Endothelial cell of umbilical vein (primary cell): ENCODE results near the gene COL5A1. TPM values are rescaled to one million over a fixed set of nuclear protein-coding genes. Genes with fewer than 3 reads are reported as not detected.

Source experiments
- BruUV-seq: library from RNA; stranded (reverse); fragments of 400-500 nt; replicated peaks from 2 replicates; lab custom pipeline; 2021; lab: Mats Ljungman, UMichigan
- CTCF ChIA-PET: fragments of 300-600, 350-600 bp; sonication (Branson Sonifier 250); formaldehyde crosslinking; loops from one replicate; lab custom pipeline; 2021; ENCODE audit warnings: antibody characterized with exemption, inconsistent platforms; lab: Charles Lee
- POLR2A ChIA-PET: fragments of 300-600, 350-600 bp; sonication (Branson Sonifier 250); formaldehyde crosslinking; loops from one replicate; lab custom pipeline; 2021; ENCODE audit warnings: antibody characterized with exemption, inconsistent platforms; lab: Charles Lee
- DNase-seq: peaks from one replicate; pipeline ENCODE4 v3.0.0-alpha.2; 2011; ENCODE audit warnings: low read depth, low spot score
- FAIRE-seq: peaks from 2 replicates; lab custom pipeline; 2011; peaks lifted over from hg19 to GRCh38; lab: Jason Lieb, UNC
- H2AFZ ChIP-seq: 2 replicates; pipeline ENCODE4 v1.6.0; 2012; ENCODE audit warnings: low read depth, low read length, control low read depth, inconsistent platforms
- H3K27ac ChIP-seq: 2 replicates; pipeline ENCODE4 v1.5.1; 2011; ENCODE audit warnings: low read depth, mild to moderate bottlenecking, control low read depth, low read length, moderate library complexity; ENCODE audit not compliant: insufficient read depth
- H3K27me3 ChIP-seq, 2 experiments: 2 replicates each; pipeline versions ENCODE4 v1.6.0 to v1.6.1; 2011; ENCODE audit warnings: low read length in 2 of 2, mixed read lengths in 1 of 2; ENCODE audit not compliant: control insufficient read depth in 2 of 2, insufficient read depth in 2 of 2
- H3K36me3 ChIP-seq, 2 experiments: 2 replicates in 1 of 2; 3 replicates in 1 of 2; pipeline ENCODE4 v1.5.1; 2011; ENCODE audit warnings: low read length in 2 of 2, mild to moderate bottlenecking in 1 of 2, moderate library complexity in 1 of 2; ENCODE audit not compliant: control insufficient read depth in 2 of 2, insufficient read depth in 2 of 2; ENCODE audit errors: extremely low read depth in 1 of 2
- H3K4me1 ChIP-seq: 3 replicates; pipeline ENCODE4 v1.5.1; 2011; ENCODE audit warnings: mild to moderate bottlenecking, low read length; ENCODE audit not compliant: control insufficient read depth, insufficient read depth; ENCODE audit errors: extremely low read depth
- H3K4me2 ChIP-seq: 2 replicates; pipeline ENCODE4 v1.6.1; 2011; ENCODE audit warnings: low read length, control low read depth, mixed read lengths; ENCODE audit not compliant: insufficient read depth
- H3K4me3 ChIP-seq, 3 experiments: fragments of 200-600 bp in 1 of 3; sonication (generic), shearing (Covaris generic) in 1 of 3; replicated peaks in 1 of 3; 2 replicates each; pipeline ENCODE4 v1.5.1; 2011 to 2016; ENCODE audit warnings: control low read depth in 3 of 3, low read length in 3 of 3, mild to moderate bottlenecking in 2 of 3, inconsistent platforms in 1 of 3, low read depth in 1 of 3, moderate library complexity in 1 of 3; ENCODE audit not compliant: insufficient read depth in 1 of 3
- H3K79me2 ChIP-seq: 2 replicates; pipeline ENCODE4 v1.6.0; 2012; ENCODE audit warnings: low read length, inconsistent platforms; ENCODE audit not compliant: control insufficient read depth, insufficient read depth
- H3K9ac ChIP-seq: replicated peaks from 2 replicates; pipeline ENCODE3; 2011; ENCODE audit warnings: low read length, control low read depth; ENCODE audit not compliant: insufficient read depth; ENCODE audit errors: extremely low read depth
- H3K9me1 ChIP-seq: replicated peaks from 3 replicates; pipeline ENCODE4 v1.6.0; 2011; ENCODE audit warnings: mild to moderate bottlenecking, low read length; ENCODE audit not compliant: control insufficient read depth, insufficient read depth; ENCODE audit errors: extremely low read depth
- H3K9me3 ChIP-seq: replicated peaks from 2 replicates; pipeline ENCODE4 v1.5.1; 2012; ENCODE audit warnings: low read length, inconsistent platforms; ENCODE audit not compliant: control insufficient read depth, insufficient read depth
- H4K20me1 ChIP-seq: replicated peaks from 2 replicates; pipeline ENCODE3; 2011; ENCODE audit warnings: mild to moderate bottlenecking, low read length; ENCODE audit not compliant: control insufficient read depth, insufficient read depth; ENCODE audit errors: extremely low read depth
- EZH2 ChIP-seq: IDR thresholded peaks from 2 replicates; pipeline ENCODE4 v1.6.1; 2012; ENCODE audit warnings: borderline replicate concordance, low read depth, mild to moderate bottlenecking, moderate library complexity, low read length, inconsistent platforms; ENCODE audit not compliant: severe bottlenecking
- FOS ChIP-seq: IDR thresholded peaks from 2 replicates; pipeline ENCODE4 v1.6.1; 2011; ENCODE audit warnings: mild to moderate bottlenecking, low read length, moderate library complexity, borderline replicate concordance; ENCODE audit not compliant: insufficient read depth
- GATA2 ChIP-seq: IDR thresholded peaks from 2 replicates; pipeline ENCODE4 v1.7.0; 2011; ENCODE audit warnings: low read depth, mild to moderate bottlenecking, moderate library complexity, mixed read lengths, low read length; ENCODE audit not compliant: insufficient read length, insufficient read depth
- JUN ChIP-seq: IDR thresholded peaks from 2 replicates; pipeline ENCODE4 v1.6.1; 2011; ENCODE audit warnings: borderline replicate concordance, low read depth; ENCODE audit not compliant: insufficient read length, insufficient read depth
- MYC ChIP-seq: IDR thresholded peaks from one replicate; pipeline ENCODE4 v1.6.1; 2011; ENCODE audit warnings: mild to moderate bottlenecking, low read depth, low read length
- POLR2A ChIP-seq: IDR thresholded peaks from 2 replicates; pipeline ENCODE4 v1.6.1; 2012; ENCODE audit warnings: low read depth, mild to moderate bottlenecking, control low read depth, low read length
- POLR2AphosphoS5 ChIP-seq: IDR thresholded peaks from 2 replicates; pipeline ENCODE4 v1.6.1; 2012; ENCODE audit warnings: low read depth, mild to moderate bottlenecking, control low read depth, low read length, moderate library complexity; ENCODE audit not compliant: insufficient read depth
- dilution Hi-C: fragments of 300-500 bp; cut with MboI; formaldehyde crosslinking; loops from one replicate; pipeline ENCODE4 v1.15.0; 2019; ENCODE audit warnings: low sequenced_read_pairs; ENCODE audit not compliant: extremely low pct_ligation_motif_present
- intact Hi-C: fragments of 100-400 bp; cut with micrococcal nuclease; formaldehyde crosslinking; loops from one replicate; pipeline ENCODE4 v1.10.0; 2022
- polyA plus RNA-seq, 4 experiments: library from polyadenylated mRNA; depleted of rRNA in 3 of 4; stranded (reverse) in 3 of 4; unstranded in 1 of 4; fragments of >200 nt; gene quantifications; 2 replicates each; pipeline versions ENCODE4 v1.2.1 to v1.2.3, GENCODE V29; 2011 to 2012; ENCODE audit warnings: missing spikeins in 1 of 4
- total RNA-seq: library from RNA; stranded (reverse); gene quantifications from 2 replicates; pipeline ENCODE4 v1.2.3, GENCODE V29; 2021
- TF ChIP-seq, protein P1 (sequence below): IDR thresholded peaks from 2 replicates; pipeline ENCODE4 v1.6.1; 2011; ENCODE audit not compliant: insufficient read depth, insufficient read length
- TF ChIP-seq, protein P2 (sequence below), 2 donors: IDR thresholded peaks; 1 replicate in 1 of 2; 2 replicates in 1 of 2; pipeline ENCODE4 v1.5.1; 2011; ENCODE audit warnings: low read length in 2 of 2, mild to moderate bottlenecking in 2 of 2, moderate library complexity in 2 of 2, control low read depth in 1 of 2, inconsistent platforms in 1 of 2, low read depth in 1 of 2; ENCODE audit not compliant: insufficient read depth in 1 of 2; ENCODE audit errors: extremely low read depth in 1 of 2

The COL5A1 gene
- total and polyA plus RNA-seq, 2 donors (not counting 3 experiments of a cell fraction or from before 2014, with no cell fraction given), result 97.4 to 175 TPM

DNA sequence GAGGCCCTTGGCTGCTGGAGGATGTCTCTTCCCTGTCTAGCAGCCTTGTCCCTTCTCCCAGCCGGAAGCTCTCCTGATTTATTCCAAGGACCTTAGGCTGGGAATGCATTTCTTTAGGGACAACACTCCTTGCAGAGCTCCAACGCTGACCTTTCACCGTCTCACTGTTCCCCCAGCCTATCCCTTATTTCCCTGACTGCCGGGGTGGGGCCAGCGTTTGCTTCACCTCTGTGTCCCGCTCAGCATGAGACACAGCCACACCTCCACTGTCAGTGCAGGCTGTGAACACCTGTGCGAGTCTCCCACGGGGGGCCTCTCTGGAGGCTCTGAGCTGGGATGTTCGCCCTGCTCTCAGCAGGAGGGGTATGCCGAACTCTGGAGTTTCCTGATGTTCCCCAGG, 132.8 kb downstream of the COL5A1 start:
- Histone ChIP-seq H3K9me3 (no peaks in the 10 kb centered on the region), H4K20me1 (no peaks in the 10 kb centered on the region), H3K9ac (no peak overlapping the region), H3K4me2 (no peak overlapping the region), H3K27ac (no peak overlapping the region), H3K4me1 (peaks cover 8% of the 10 kb centered on the region), H3K27me3 (no peaks in the 10 kb centered on the region), H2AFZ (no peak overlapping the region), H3K79me2 (no peaks in the 10 kb centered on the region), H3K36me3 (peaks cover 2 to 18% of the 10 kb centered on the region in 2 experiments), H3K4me3 (no peak overlapping the region), H3K9me1 (no peaks in the 10 kb centered on the region)
- ChIA-PET CTCF (no interaction called here), POLR2A (no interaction called here)
- no peak for DNase-seq
- dilution Hi-C loops, result no loop called here
- TF ChIP-seq, protein P1, sequence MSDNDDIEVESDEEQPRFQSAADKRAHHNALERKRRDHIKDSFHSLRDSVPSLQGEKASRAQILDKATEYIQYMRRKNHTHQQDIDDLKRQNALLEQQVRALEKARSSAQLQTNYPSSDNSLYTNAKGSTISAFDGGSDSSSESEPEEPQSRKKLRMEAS, result no peak
- TF ChIP-seq FOS, result no peak
- no peak for TF ChIP-seq JUN
- TF ChIP-seq, protein P2, sequence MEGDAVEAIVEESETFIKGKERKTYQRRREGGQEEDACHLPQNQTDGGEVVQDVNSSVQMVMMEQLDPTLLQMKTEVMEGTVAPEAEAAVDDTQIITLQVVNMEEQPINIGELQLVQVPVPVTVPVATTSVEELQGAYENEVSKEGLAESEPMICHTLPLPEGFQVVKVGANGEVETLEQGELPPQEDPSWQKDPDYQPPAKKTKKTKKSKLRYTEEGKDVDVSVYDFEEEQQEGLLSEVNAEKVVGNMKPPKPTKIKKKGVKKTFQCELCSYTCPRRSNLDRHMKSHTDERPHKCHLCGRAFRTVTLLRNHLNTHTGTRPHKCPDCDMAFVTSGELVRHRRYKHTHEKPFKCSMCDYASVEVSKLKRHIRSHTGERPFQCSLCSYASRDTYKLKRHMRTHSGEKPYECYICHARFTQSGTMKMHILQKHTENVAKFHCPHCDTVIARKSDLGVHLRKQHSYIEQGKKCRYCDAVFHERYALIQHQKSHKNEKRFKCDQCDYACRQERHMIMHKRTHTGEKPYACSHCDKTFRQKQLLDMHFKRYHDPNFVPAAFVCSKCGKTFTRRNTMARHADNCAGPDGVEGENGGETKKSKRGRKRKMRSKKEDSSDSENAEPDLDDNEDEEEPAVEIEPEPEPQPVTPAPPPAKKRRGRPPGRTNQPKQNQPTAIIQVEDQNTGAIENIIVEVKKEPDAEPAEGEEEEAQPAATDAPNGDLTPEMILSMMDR (IDR thresholded peaks at IDR 0.05; ENCODE audit: extremely low read depth in 1 of 2, insufficient read depth in 1 of 2, low read depth in 1 of 2, low read length in 2 of 2), result no peak
- no peak for TF ChIP-seq MYC
- no peak for TF ChIP-seq POLR2A
- TF ChIP-seq GATA2, result no peak
- TF ChIP-seq POLR2AphosphoS5, result no peak
- TF ChIP-seq EZH2, result no peak
- FAIRE-seq, result no peak
- intact Hi-C loops, result loop anchor here (10.0 kb wide), 1 partner anchor 310 kb away; the partner anchor contains the start of gene OLFM1
- no TSS peak for BruUV-seq
